HG03135 (cell line): Measurements from ENCODE around the gene STK17A.
"Not testable (repeated sequence)": the region's sequence is repeated elsewhere in the genome, so short reads cannot be mapped to it uniquely, and the experiment has no call there.

Experiments
- ATAC-seq: cut with Tn5 transposase; IDR thresholded peaks from one replicate; pipeline ENCODE4 v1.9.1; 2021; ENCODE audit warnings: mild to moderate bottlenecking, moderate library complexity; ENCODE audit not compliant: unreplicated experiment

STK17A gene

DNA sequence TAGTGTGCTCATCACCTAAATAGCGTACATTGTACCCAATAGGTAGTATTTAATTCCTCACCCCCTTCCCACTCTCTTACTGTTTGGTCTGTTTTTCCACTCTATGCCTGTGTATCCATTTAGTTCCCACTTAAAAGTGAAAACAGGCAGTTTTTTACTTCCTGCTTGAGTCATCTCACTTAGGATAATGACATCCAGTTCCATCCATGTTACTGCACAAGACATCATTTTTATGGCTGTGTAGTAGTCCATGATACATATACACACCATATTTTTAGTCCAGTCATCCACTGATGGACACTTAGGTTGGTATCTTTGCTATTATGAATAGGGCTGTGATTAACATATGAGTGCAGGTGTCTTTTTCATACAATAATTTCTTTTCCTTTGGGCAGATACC is 10.1 kb downstream of the STK17A start:
- ATAC-seq: no peak

DNA sequence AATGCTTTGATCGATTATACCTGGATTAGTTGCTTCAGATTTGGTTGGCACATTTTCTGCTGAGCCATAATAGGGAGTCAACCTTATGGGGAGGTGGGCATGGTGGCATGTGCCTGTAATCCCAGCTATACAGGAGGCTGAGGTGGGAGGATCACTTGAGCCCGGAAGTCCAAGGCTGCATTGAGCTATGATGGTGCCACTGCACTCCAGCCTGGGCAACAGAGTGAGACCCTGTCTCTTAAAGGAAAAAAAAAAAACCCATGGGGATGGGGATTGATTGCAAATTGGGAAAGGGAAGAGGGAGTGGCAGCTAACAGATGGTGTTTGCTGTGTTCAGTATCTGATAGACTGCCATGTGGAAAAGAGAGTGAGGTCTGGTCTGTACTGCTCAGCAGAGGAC is 11.1 kb downstream of the STK17A start:
- no peak for ATAC-seq

DNA sequence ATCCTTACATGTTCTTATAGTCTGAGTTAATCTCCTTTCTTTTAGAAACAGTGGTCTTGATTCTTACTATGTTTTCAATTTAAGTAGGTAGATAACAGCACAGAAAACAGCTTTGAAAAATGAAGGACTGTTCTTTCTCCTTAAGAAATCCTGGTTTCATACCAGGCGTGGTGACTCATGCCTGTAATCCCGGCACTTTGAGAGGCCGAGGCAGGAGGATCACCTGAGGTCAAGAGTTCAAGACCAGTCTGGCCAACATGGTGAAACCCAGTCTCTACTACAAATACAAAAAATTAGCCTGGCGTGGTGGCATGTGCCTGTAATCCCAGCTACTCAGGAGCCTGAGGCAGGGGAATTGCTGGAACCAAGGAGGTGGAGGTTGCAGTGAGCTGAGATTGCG is 13.5 kb downstream of the STK17A start:
- not testable (repeated sequence) for ATAC-seq

DNA sequence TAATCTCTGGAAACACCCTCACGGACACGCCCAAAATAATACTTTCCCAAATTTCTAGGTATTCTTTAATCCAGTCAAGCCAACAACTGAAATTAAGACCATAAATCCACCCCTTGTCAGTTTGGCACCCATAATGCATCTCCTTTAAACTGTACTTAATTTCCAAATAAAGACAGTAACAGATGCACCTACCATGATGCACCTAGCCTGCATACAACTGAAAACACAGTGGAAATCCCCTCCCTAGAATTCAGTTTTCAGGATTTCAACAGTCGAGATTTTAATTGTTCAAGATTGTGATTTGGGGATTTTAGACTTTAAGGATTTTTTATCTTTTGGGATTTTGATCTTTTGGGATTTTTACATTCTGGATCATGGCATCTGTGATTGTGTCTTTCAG is 17.1 kb downstream of the STK17A start:
- ATAC-seq: no peak

DNA sequence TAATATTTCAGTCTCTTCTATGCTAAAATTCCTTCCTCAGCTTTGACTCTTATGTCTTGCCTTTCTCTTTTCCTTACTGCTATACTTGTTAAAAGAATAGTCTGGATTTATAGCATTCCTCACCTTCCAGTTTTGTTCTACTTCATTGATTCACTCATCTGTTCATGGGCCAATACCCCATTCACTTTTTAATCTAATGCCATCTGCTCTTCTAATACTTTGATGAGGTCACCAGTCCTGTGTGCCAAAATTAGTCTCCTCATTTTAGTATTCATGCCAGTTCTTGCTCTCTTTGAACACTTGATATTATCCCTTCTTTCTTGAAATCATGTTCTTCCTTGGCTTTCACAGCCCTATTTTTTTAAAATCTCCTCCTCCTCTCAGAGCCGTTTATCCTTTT is 19.3 kb downstream of the STK17A start:
- ATAC-seq: no peak

DNA sequence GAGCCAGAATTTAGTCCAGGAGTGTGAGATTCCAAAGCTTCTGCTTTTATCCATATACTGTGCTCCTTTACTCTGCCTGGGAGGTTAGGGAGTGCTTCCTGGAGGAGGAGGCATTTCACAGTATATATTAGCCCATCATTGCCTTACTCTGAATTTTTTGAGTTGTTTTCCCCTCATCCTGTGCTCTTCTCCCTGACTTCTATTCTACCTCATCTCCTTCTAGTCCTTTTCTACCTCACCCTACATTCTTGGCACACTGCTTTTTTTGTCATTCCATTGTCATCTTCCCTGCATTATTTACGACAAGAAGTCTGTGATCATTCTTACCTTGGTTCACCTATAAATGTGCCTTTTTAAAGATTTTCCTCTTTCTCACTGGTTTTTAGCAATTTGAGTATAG is 21.3 kb downstream of the STK17A start:
- ATAC-seq: no peak

DNA sequence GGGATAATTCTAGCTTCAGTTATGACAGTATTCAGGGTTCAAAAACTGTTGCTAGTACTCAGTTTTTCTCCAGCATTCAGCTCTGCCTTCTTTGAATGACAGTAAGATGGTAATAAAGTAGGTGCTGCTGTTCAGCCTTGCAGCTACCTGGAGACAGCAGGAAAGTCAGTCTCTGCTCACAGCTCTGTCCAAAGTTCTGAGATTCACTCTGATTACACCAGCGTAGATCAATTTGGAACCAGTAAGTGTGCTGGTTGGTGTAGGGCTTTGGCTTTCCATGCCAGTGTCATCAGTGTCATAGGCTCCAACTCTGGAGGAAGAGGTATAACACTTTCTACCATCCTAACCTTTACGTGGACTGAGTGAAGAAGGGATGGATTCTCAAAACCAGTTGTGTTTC is 26.2 kb downstream of the STK17A start:
- ATAC-seq: no peak

DNA sequence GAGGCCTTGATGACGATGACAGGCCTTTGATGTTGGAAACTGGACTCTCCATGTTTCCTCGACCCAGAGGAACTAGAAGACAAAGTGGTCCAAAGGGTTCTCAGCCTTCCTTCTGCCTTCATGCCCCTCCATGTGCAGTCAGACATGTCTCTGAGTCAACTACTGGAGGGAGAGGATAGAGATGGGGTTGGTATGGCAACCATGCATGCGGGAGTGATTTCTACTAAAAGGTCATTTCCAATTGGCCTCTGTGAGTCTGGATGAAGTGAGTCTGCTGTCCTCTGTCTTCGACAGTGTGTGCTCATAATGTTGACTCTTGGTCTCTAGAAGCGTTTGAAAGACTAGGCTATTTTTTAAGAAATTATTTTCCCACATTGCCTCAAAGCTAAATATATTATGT is 29.2 kb downstream of the STK17A start:
- no peak for ATAC-seq

DNA sequence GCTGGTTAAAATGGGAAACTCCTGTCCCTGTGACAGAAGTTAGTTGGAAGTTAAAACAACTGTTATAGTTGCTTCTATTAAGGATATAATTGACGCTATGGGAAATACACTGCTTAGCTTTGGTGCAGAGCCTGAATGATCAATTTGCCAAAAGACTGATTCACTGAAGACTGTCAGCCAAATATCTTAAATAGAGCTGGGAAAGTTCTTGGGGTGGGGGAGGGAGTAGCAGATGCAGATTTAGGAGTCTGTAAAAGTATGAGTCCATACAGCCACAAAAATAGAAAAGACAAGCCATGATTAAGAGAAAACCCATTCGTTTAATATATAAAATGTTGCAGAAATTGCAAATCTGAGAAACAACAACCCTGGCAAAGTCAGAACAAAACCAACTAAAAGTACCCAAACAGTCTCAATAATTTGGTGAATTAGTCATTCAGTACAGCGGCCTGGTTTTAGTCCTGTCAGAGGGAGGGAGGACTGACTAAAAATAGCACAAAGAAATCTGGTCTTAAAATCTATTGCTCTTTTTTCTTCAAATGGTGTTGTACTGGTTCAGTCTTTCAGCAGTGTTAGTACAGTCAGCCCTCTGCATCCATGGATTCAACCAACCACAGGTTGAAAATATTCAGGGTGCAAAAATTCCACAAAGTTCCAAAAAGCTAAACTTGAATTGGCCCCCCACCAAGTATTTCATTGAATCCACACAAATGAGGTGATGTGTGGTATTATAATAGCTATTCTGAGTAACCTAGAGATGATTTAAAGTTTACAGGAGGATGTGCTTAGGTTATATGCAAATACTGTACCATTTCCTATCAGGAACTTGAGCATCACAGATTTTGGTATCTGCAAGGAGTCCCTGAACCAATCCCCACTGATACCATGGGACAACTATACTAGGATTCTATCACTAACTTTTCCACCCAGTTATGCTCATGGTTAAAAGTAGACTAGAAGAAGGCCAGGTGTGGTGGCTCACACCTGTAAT is 30.0 kb downstream of the STK17A start:
- ATAC-seq: no peak

DNA sequence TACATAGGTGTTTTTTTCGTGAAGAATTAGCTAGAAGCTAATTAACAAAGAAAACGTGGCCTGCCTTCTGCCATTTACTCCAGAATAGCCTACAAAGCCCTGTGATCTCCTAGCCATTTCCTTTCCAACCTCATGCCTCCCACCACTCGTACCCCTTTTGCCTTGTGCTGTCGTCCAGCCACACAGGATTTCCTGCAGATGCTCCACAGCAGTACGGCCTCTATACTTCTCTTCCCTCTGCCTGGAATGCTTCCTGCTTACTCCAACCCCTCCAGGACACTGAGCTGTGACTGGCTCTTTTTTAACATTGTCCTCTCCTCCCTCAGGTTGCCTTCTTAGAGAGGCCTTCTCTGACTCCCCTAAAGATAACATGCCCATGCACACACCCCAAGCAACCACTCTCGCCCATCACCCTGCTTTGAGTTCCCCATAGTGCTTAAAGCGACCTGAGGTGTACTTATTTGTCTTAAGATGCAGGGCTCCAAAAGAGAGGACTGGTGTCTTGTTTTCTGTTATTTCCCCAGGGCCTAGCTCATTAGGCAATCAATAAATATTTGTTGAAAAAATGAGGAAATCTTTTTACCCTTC is 32.7 kb downstream of the STK17A start:
- ATAC-seq: no peak

DNA sequence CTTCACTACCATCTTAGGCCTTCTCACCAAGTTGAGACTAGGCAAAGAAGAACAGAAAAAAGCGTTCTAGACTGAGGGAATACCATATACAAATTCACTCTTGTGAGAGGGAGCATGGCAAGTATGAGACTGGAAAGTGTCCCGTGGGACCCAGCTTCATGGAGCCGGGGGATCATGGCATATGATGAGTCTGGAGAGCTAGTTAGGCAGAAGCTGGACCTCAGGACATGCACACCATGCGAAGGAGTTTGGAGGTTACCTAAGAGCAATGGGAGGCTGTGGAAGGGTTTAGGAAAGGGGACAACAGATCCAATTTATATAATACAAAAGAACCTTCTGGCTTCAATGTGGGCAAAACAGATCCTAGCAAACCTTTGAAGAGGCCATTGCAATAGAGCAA is 34.1 kb downstream of the STK17A start:
- no peak for ATAC-seq

DNA sequence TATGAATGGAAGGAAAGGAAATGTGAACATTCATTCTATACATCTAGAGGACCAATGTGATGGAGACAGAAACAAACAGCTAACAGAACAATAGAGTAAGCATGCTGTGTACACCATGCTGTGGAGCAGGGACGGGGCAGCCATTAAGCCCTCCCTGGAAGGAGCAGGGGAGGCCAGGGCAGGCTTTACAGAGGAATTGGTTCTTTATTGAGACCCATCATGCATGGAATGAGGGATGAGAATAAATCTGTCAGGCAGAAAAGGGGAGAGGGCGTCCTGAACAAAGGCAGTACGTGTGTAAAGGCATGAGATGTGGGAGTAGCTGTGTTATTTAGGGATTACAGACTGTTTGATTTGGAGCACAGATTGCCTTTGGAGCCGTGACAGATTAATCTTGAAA is 35.2 kb downstream of the STK17A start:
- no peak for ATAC-seq

DNA sequence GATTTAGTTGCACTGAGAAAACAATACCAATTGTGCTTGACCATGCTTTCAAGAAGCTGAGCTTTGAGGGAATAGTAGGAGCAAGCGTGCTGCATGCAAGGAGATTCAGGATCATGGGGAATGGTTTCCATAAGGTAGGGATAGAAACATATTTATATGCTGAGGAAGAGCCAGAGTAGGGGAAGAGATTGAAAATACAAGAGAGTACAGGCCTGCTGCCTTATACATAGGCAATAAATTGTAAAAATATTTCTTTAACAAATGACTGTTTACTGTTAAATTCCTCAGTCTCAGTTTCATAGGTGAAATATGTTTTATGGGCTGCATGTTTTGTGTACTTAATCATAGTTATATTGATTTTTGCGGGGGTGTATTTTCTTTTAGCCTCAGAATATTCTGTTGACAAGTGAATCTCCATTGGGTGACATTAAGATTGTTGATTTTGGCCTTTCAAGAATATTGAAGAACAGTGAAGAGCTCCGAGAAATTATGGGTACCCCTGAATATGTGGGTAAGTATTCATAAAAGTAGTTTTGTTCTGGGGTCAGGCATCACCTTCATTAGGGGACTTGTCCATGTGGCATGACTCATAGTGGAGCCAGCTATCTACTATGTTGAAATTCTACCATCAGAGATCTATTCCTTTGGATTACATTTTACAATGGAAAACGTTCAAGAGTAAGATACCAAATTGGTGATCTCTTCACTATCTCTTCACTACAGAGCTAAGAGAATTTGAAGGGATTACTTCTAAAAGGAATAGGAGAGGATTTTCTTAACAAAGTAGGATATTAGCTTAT is 36.5 kb downstream of the STK17A start:
- no peak for ATAC-seq

DNA sequence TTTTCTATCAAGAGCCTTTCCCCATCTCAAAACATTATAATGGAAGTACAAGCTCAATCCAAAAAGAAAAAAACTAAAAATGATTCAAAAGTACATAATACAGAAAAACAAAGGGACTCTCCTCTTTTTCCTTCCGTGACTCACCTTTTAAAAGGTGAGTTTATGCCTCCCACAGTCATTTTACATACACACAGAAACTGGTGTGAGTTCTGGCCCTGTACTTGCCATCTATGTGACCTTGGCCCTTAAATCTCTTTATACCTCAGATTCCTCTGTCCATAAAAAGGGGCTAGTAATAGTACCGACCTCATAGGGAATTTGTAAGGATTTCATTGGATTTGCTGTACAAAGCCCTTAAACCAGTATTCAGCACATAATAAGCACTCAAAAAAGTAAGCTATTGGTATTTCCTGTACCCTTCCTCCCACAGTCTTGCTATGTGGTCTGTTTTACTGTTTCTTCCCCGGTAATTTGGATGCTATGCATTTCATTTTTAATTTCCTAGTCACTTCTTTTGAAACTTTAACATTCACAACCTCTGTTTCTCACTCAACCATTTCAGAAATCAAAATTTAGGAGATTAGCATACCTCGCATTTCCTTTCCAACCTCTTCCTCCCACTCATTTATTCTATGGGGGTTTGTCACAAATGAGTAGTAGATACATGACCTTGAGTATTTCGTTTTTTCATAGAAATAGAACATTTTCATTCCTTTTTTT is 39.0 kb downstream of the STK17A start:
- ATAC-seq: no peak

DNA sequence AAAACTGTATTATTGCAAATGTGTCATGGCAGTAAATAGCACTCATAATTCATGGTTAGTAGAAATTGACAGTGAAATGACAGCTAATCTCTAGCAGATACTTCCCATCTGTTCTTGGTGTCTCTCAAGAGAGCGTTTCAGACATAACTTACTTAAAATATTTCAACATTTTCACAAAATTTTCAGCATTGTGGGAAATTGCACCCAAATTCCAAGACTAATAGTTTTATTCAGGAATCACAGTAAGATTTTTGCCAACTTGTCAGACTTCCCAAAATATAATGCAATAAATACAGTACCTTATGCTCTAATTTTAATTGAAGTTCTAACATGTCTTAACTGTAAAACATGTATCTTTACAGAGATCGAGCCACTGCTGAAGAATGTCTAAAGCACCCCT is 41.2 kb downstream of the STK17A start:
- no peak for ATAC-seq

DNA sequence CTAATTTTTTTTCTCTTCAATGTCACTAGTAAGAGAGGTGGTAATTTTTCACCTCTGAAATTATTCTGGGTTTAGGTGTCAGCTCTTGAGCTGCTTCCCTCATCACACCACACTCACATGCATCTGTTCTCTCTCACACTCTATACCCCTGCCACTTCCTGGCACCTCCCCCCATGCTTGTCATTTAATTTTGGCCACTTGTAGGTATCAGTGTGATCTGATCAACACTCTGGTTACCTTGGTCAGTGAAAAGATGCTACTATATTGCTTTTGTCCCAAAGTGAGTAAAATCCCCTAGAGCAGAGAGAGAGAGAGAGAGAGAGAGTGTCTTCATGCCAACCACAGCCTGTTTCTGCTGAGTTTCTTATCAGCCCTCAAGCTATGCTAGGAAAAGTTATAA is 42.5 kb downstream of the STK17A start:
- ATAC-seq: peak; percentile 65

DNA sequence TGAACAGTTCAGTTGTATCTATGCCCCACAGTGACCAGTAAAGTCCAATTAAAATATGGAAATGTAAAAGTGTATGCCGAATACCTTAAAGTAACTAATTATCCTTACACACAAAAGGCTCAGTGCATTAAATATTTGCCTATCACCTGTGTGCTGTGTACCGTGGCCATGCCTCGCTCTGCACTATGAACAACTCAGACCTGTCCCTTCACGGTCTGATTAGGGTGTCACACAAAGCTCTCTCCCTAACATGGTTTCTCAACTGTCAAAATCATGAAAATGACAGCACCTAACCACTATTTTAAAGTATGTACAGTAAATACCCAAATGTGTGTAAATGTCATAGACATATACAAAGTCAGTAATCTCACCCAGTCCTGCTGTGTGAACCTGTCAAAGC is 43.1 kb downstream of the STK17A start:
- no peak for ATAC-seq

DNA sequence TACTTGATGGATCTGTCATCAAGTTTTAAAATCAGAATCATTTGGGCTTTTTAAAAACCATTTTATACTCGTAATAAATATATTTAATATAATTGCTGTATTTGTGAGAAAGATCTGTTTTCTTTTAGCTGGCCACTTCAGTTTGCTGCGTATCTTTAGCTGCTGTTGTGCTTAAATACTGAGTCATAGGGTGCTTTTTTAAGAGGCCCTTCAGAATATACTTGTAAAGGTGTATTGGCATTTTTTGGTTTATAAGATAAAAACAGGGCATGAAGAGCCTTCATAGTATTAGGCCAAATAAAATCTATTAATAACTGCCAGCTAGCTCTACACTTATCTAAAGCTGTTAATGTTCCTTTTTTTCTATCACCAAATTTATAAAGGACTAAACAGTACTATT is 43.8 kb downstream of the STK17A start:
- no peak for ATAC-seq

DNA sequence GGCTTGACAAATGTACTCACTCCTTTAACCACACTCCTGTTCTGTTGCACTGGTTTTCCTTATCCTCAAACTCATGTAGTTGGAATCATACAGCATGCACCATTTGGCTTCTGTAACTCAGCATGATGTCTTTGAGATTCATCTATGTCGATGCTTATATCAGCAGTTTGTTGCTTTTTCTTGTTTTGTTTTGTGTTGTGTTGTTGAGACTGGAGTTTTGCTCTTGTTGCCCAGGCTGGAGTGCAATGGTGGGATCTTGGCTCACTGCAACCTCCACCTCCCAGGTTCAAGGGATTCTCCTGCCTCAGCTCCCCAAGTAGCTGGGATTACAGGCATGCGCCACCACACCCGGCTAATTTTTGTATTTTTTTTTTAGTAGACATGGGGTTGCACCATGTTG is 44.9 kb downstream of the STK17A start:
- ATAC-seq: not testable (repeated sequence)

DNA sequence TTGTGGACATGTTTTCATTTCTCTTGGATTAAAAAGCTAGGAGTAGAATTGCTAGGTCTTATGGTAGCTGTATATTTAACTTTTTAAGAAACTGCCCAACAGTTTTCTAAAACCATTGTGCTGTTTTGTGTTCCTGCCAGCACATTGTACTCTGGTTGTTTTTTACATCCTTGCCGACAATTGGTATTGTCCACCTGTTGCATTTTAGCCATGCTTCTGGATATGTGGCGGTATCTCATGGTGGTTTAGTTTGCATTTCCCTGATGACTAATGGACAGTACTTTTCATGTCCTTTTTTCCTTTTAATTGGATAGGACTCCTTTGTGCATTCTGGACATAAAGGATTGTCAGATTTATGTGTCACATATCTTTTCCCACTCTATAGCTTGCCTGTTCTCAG is 45.5 kb downstream of the STK17A start:
- no peak for ATAC-seq

DNA sequence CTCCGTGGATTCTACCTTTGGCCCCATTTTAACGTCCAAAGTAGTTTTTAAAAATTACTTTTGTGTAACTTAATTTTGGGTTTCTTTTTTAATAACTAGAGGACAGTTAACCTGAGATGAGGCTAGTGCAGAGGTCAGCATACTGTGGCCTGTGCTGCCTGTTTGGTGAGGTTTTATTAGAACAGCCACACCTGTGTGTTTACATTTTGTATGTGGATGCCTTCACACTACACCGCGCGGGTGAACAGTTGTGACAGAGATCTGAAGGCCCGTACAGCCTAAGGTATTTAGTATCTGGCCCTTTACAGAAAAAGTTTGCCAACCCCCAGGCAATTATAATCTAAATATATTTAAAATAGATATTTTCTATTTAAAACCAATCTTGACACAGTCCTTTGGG is 46.9 kb downstream of the STK17A start:
- no peak for ATAC-seq
